Measurements from ENCODE around the gene ROMO1. TPM values are rescaled to one million over a fixed set of nuclear protein-coding genes. Genes with fewer than 3 reads are reported as not detected.
"Not testable (repeated sequence)": the region's sequence is repeated elsewhere in the genome, so short reads cannot be mapped to it uniquely, and the experiment has no call there.

The ROMO1 gene
- polyA plus RNA-seq, 4 donors, result 40.3 to 110 (median 55.3) TPM

DNA sequence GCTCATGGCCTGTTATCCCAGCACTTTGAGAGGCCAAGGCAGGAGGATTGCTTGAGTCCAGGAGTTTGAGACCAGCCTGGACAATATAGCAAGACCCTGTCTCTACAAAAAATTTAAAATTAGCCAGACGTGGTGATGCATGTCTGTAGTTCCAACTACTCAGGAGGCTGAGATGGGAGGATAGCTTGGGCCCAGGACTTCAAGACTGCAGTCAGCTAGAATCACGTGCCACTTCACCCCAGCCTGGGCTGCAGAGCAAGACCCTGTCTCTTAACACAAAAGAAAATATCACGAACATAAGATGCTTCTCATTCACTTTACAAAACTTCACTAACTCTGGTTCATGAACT lies 45.3 kb downstream of the ROMO1 start:
- DNase-seq (ENCODE audit: low read depth in 4 of 4, low spot score in 3 of 4), result not testable (repeated sequence)

Other genes starting within 250 kb of the ROMO1 start
- gene CEP250, start 243.8 kb upstream of the ROMO1 start, polyA plus RNA-seq (ENCODE audit: insufficient read length in 4 of 4), result 10 to 100 TPM; 41.3 to 67.2 (median 47.3) TPM
- gene C20orf173, start 169.8 kb upstream of the ROMO1 start, polyA plus RNA-seq (ENCODE audit: insufficient read length in 4 of 4), result not detected
- gene ERGIC3, start 157.3 kb upstream of the ROMO1 start, polyA plus RNA-seq (ENCODE audit: insufficient read length in 4 of 4), result 100 to 1,000 TPM; 279 to 362 (median 318) TPM
- 1 to 10 TPM; 2.5 to 5.2 (median 3.7) TPM for gene SPAG4, start 83.6 kb upstream of the ROMO1 start, polyA plus RNA-seq (ENCODE audit: insufficient read length in 4 of 4)
- 100 to 1,000 TPM; 156 to 222 (median 190) TPM for gene CPNE1, start 34.5 kb upstream of the ROMO1 start, polyA plus RNA-seq (ENCODE audit: insufficient read length in 4 of 4)
- 100 to 1,000 TPM in 1 of 4 donors, 10 to 100 TPM in 3; 89.6 to 115 (median 95.2) TPM for gene RBM12, start 34.5 kb upstream of the ROMO1 start, polyA plus RNA-seq (ENCODE audit: insufficient read length in 4 of 4)
- gene NFS1, start 53 bp upstream of the ROMO1 start, polyA plus RNA-seq (ENCODE audit: insufficient read length in 4 of 4), result 10 to 100 TPM; 20.6 to 29.8 (median 28.2) TPM
- 100 to 1,000 TPM; 401 to 678 (median 570) TPM for gene RBM39, start 42.9 kb downstream of the ROMO1 start, polyA plus RNA-seq (ENCODE audit: insufficient read length in 4 of 4)
- 10 to 100 TPM; 32.5 to 42.7 (median 41.1) TPM for gene PHF20, start 72.6 kb downstream of the ROMO1 start, polyA plus RNA-seq (ENCODE audit: insufficient read length in 4 of 4)